DOHH2 (cell line): ENCODE data around the gene LBX2.

ENCODE experiments used
- CTCF ChIP-seq: fragments of 200-600 bp; sonication (generic); IDR thresholded peaks from one replicate; pipeline ENCODE4 v1.5.1; 2014; ENCODE audit warnings: antibody characterized with exemption, mild to moderate bottlenecking, low read depth, low read length; ENCODE audit not compliant: poor library complexity, severe bottlenecking
- EZH2phosphoT487 ChIP-seq: fragments of 200-600 bp; sonication (generic); IDR thresholded peaks from 2 replicates; pipeline ENCODE4 v1.6.1; 2017; ENCODE audit warnings: borderline replicate concordance, mild to moderate bottlenecking, antibody characterized with exemption, low read length, moderate library complexity, mixed read lengths

DNA sequence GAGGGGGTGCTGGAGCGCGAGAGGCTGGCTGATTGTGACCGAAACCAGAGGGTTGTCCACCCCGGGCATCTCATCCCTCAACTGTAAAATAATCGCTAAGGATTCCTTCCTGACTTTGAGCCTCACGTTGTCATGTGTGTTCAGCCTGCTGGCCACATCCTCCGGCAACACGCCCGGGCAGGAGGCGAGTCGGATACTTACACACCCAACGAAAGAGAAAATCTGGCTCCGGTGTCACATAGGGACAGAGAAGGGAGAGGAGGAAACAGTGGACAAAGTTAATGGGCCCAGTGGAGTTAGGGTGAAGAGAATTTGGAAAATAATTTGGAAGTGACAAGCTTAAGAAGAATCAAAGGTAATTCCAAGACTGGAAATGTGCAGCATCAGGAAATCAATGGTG lies 17.2 kb upstream of the LBX2 start:
- TF ChIP-seq CTCF (no peak), EZH2phosphoT487 (no peak)
